Tibial artery (tissue), 4 donors: ENCODE results near the gene MLPH.

ENCODE experiments used
- DNase-seq, 2 donors: peaks; one replicate each; pipeline ENCODE4 v3.0.0-alpha.2; 2019
- H3K27ac ChIP-seq, 2 donors: fragments of 200-600 bp; sonication (generic) in 1 of 2; 1 replicate in 1 of 2; 2 replicates in 1 of 2; pipeline ENCODE4 v1.5.1; 2018 to 2019; ENCODE audit warnings: mild to moderate bottlenecking in 1 of 2
- H3K27me3 ChIP-seq, 2 donors: fragments of 200-600 bp; sonication (generic) in 1 of 2; one replicate each; pipeline versions ENCODE4 v1.5.1 to v1.6.0; 2016 to 2019
- H3K36me3 ChIP-seq, 3 donors: fragments of 200-600 bp; sonication (generic) in 2 of 3; one replicate each; pipeline ENCODE4 v1.5.1; 2016 to 2019; ENCODE audit warnings: mild to moderate bottlenecking in 2 of 3
- H3K4me1 ChIP-seq, 4 donors: fragments of 200-600 bp; sonication (generic) in 2 of 4; 1 replicate in 3 of 4; 2 replicates in 1 of 4; pipeline ENCODE4 v1.5.1; 2016 to 2019
- H3K4me3 ChIP-seq, 2 donors: fragments of 200-600 bp; sonication (generic) in 1 of 2; 1 replicate in 1 of 2; 2 replicates in 1 of 2; pipeline ENCODE4 v1.5.1; 2018 to 2019; ENCODE audit warnings: mild to moderate bottlenecking in 2 of 2
- H3K9me3 ChIP-seq, 3 donors: fragments of 200-600 bp; sonication (generic) in 1 of 3; one replicate each; pipeline ENCODE4 v1.5.1; 2016 to 2019
- CTCF ChIP-seq, 2 experiments: fragments of 200-600 bp in 1 of 2; fragments of 450-650 bp in 1 of 2; IDR thresholded peaks; one replicate each; pipeline ENCODE4 v1.5.1; 2017 to 2019; ENCODE audit warnings: antibody characterized with exemption in 2 of 2, mild to moderate bottlenecking in 1 of 2, moderate library complexity in 1 of 2
- intact Hi-C: fragments of 100-400 bp; cut with DNase I; formaldehyde crosslinking; loops from one replicate; pipeline ENCODE4 v1.15.0; 2023; ENCODE audit warnings: low total_unique reads

The MLPH gene

GRCh38 chr2:237600205-237600846 lies 113.3 kb downstream of the MLPH start:
- peaks cover 0 to 48% (median 19%) of the 10 kb centered on the region in 4 donors for H3K4me1 ChIP-seq
- H3K4me3 ChIP-seq, result peak overlapping the region; percentile 24 to 42
- no peaks in the 10 kb centered on the region for H3K36me3 ChIP-seq
- no peaks in the 10 kb centered on the region for H3K27me3 ChIP-seq
- H3K9me3 ChIP-seq, result no peaks in the 10 kb centered on the region
- intact Hi-C loops, result loop anchor here (5.0 kb wide), 1 partner anchor 142 kb away; no protein-coding TSS in a partner anchor
- peak overlapping the region; percentile 97 to 98 for H3K27ac ChIP-seq
- peak; percentile 81 to 92 for DNase-seq
- TF ChIP-seq CTCF (IDR thresholded peaks at IDR 0.05), result peak; percentile 41 to 42

DNA sequence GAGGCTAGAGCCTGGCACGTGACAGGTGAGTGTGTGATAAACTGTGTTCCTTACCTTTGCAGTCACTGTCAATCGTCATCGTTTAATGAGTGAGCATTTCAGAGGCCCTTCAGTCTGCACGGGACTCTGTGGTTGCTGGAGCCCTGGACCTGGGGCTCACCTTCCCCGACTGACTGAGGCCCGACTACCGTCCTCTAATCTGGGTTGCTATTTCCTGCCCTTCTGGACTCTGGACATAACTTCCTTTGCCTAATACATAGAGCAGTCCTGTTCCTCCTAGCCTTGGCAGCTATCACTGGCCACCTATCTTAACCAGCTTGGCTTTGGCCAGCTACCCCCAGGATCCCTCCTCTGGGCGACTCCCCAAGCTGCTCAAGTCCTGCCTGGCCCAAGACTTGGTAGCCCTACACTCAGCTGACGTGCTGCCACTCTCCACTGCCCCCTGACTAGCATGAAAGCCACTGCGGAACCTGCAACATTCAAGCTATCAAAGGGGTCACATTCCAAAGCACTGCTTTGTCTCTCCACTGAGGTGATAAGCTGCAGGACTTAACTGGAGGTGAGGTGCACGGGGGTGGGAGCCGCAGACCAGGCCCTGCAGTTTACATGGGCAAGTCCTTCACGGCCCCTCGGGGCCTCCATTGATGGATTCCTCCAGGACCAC lies 114.5 kb downstream of the MLPH start:
- intact Hi-C loops, result loop anchor here (5.0 kb wide), 1 partner anchor 141 kb away; no protein-coding TSS in a partner anchor
- Histone ChIP-seq H3K27me3 (no peaks in the 10 kb centered on the region), H3K4me3 (no peak overlapping the region), H3K9me3 (no peaks in the 10 kb centered on the region), H3K36me3 (no peaks in the 10 kb centered on the region), H3K4me1 (peaks cover 0 to 41% (median 15%) of the 10 kb centered on the region in 4 donors), H3K27ac (peak overlapping the region; percentile 97 to 98)
- DNase-seq, result no peak
- TF ChIP-seq CTCF (IDR thresholded peaks at IDR 0.05), result no peak

- Histone ChIP-seq H3K4me3 (no peak overlapping the region), H3K9me3 (no peaks in the 10 kb centered on the region), H3K4me1 (peaks cover 0 to 41% (median 15%) of the 10 kb centered on the region in 4 donors), H3K27ac (peak overlapping the region in 1 of 2 donors; percentile 23), H3K27me3 (no peaks in the 10 kb centered on the region), H3K36me3 (no peaks in the 10 kb centered on the region)
- intact Hi-C loops, result loop anchor here (5.0 kb wide), 1 partner anchor 140 kb away; no protein-coding TSS in a partner anchor
- no peak for DNase-seq
- TF ChIP-seq CTCF (IDR thresholded peaks at IDR 0.05), result no peak
These were observed 115.4 kb downstream of the MLPH start for GRCh38 chr2:237602409-237602808.

DNA sequence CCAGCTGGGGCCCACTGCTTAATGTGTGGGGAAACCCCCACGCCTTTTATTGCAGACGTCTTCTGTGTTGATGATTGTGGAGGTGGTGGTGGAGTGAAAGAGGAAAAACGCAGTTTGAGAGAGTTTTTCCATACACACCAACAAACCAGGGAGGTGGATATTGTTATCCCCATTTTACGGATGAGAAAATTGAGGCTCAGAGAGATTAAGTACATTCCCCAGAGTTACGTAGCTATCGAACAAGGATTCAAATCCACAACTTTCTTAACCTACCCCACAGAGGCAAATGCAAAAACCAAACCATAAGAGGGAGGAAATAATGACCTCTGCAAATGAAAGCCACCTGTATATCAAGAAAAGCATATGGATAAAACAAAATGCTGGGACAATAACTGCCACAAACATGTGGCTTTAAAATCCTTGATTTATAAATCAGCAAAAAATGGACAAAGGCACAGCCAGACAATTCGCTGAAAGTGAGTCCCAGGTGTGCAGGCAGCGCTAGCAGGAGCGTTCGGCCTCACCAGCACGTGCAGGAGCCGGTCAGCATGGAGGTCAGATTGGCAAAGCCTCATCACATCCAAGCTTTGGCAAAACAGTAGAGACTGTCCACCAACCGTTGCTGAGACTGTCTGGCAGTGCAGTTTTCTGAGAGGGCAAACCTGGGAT lies 116.1 kb downstream of the MLPH start:
- no peak for DNase-seq
- H3K27me3 ChIP-seq, result no peaks in the 10 kb centered on the region
- H3K4me3 ChIP-seq, result no peak overlapping the region
- no peak for TF ChIP-seq CTCF (IDR thresholded peaks at IDR 0.05)
- H3K9me3 ChIP-seq, result no peaks in the 10 kb centered on the region
- H3K27ac ChIP-seq, result peak overlapping the region; percentile 28 to 39
- intact Hi-C loops, result loop anchor here (5.0 kb wide), 1 partner anchor 139 kb away; no protein-coding TSS in a partner anchor
- H3K36me3 ChIP-seq, result no peaks in the 10 kb centered on the region
- H3K4me1 ChIP-seq, result peaks cover 0 to 39% (median 15%) of the 10 kb centered on the region in 4 donors

DNA sequence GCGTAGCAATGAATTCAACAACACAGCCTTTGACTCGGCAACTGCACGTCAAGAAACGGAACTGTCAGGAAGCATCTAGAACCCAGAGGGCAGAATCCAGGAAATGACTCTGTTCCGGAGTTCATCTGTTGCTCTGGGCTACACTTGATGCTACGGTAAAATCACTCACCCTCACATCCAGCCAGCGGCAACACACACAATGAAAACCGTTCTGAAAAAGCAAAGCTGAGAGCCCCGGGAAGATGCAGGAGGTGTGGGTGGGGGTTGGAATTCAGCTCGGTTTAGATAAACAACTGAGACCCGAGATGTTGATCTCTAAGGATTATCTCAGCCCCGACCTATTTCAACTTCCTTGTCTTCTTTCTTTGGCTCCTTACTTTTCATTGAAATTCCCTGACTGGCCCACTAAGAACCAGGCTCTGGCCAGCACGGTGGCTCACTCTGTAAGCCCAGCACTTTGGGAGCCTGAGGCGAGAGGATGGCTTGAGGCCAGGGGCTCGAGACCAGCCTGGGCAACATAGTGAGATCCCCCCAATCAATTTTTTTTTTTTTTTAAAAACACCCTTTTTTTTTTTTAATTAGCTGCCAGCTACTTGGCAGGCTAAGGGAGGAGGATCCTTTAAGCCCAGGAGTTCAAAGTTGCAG lies 116.8 kb downstream of the MLPH start:
- Histone ChIP-seq H3K9me3 (no peaks in the 10 kb centered on the region), H3K4me3 (no peak overlapping the region), H3K27ac (peak overlapping the region; percentile 28 to 39), H3K36me3 (no peaks in the 10 kb centered on the region), H3K4me1 (peaks cover 0 to 33% (median 15%) of the 10 kb centered on the region in 4 donors), H3K27me3 (no peaks in the 10 kb centered on the region)
- DNase-seq, result peak in 1 of 2 donors; percentile 61
- no peak for TF ChIP-seq CTCF (IDR thresholded peaks at IDR 0.05)
- intact Hi-C loops, result loop anchor here (5.0 kb wide), 1 partner anchor 138 kb away; no protein-coding TSS in a partner anchor
